ENCODE results near the gene SLC6A15.

Gene SLC6A15

DNA sequence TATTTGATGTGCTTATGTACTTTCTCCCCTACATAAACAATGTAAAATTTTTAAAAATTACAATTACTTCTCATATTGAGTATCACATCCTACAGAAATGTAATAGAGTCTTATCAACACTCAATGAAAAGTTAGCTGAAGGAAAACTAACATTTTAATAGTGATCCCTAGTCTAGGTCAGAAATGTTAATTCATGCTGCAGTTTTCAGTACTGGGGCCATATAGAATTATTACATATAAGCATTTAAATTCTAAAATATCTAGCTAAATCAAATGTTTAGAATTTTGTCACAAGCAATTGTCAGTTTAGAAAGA, 37.8 kb downstream of the SLC6A15 start:
- DNase-seq (ENCODE audit: low read depth) = no peak

DNA sequence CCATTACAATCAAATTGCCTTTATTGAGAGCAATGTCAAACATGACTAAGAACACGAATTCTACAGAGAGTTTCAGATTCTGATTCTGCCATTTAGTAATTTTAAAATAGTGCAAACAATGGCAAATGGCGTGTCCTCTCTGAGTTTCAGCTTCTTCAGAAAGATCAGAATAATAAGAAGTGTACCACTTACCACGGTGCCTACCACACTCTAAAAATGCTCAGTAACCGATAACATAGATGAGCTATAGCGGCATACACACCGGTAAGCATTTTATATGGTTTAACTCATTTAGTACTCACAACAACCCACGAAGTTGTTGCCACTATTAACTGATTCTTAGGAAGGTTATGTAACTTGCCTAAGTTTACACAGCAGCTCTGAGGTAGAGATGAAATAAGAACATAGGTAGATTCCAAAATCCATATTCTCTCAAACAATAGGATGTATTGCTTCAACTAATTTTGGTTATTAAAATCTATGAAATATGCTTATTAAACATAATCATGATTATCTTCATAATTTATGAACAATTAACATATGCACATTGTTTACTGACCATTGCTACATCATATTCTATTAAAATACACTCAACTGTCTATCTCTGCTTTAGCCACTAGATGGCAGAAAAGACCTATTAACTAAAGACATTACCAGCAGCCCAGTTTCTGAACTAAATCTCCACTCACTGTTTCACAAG, 38.3 kb downstream of the SLC6A15 start:
- peak; percentile 26 for DNase-seq (ENCODE audit: low read depth)

DNA sequence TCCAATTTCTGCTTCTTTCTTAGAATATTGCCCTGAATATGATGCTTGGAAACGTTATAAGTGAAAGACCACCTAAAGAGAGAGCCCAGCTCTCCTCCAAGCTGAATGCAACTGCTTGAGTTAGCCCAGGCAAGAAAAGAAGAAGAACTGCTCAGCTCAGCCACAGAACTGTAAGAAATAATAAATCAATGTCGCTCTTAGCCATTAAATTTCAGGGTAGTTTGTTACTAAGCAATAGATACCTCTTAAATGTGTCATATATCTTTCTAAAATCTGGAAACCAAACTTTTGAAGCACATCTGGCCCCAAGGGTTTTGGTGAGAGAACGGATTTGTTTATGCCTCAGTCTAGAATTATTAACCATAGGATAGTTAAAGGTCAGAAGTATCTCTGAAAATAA, 50.4 kb downstream of the SLC6A15 start:
- no peak for DNase-seq (ENCODE audit: low read depth)

DNA sequence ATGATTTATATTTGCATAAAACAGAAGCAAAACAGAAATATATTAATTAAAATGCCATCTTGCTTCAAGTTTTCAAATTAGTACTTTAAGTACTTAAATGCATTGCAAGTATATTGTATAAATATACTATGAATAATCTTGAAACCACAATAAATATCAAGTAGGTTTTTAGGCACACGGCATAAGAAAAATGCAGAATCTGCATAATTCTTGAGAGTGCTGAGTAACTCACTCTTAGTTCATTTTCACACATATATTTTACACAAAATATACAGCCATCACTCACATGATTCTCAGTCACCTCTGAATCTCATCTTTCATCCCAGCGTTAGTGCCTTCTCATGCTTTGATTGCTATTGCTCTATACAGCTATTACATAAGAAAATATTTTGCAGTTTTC, 51.9 kb downstream of the SLC6A15 start:
- no peak for DNase-seq (ENCODE audit: low read depth)

DNA sequence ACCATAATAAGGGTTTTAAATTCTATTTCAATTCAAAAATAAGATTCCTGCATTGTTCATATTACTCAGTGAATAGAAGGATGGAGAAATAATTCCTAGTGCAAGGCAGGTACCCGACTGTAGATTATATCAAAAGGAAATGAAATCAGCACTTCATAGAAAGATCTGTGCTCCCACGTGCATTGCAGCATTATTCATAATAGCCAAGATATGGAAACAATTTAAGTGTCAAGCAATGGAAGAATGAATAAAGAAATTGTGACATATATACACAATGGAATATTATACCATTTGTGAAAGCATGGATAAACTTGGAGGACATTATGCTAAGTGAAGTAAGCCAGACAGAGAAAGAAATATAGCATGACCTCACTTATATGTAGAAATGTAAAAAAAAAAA, 53.8 kb downstream of the SLC6A15 start:
- no peak for DNase-seq (ENCODE audit: low read depth)

DNA sequence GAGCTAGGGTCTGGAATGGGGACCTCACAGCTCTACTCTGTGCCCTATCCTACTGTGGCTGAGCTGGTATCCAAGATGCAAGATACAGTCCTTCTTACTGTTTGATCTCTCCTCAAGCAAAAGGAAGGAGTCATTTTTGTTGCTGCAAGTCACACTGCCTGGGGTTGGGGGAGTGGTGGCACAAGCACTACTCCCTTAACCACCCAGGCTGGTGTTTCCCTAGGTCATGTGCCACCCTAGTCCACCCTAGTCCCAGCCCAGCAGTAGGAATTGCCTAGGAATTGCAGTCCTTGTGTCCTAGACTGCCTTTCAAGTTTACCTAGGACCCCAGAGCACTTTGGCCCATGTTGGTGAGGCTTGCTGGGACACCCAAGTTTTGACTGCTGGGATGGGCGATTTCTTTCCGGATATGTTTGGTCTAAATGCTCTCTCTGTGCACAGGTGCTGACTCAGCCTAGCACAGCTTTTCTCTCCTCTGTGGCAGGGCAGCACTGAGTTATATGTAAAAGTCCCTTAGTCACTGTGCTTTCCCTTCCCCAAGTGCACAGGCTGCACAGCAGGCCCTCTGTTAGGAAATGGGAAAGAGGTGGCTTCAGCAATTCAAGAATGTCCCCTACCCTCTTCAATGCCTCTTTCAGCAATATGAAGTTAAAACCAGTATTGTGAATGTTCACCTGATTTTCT, 54.9 kb downstream of the SLC6A15 start:
- no peak for DNase-seq (ENCODE audit: low read depth)

DNA sequence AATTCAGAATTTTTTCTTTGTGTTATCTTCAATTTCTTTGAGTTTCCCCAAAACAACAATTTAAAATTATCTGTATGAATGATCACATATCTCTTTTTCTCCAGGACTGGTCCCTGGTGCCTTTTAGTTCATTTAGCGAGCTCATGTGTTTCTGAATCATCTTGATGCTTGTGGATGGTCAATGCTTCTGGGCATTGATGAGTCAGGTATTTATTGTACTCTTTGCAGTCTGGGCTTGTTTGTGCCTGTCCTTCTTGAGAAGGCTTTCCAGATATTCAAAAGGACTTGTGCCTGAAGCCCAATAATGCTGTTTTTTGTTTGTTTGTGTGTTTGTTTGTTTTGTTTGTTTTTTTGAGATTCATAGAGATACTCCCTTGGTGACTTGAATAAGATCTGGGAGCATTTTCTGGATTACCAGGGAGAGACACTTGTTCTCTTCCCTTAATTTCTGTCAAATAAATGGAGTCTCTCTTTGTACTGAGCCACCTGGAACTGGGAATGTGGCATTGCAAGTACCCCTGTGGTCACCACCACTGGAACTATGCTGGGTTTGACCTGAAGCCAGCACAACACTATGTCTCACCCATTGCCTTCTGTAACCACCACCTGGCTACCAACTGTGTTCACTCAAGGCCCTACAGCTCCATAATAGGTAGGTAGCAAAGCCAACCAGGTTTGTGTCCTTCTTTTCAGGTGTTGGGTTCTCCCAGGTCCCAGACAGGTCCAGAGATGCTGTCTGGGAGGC, 56.3 kb downstream of the SLC6A15 start:
- peak; percentile 49 for DNase-seq (ENCODE audit: low read depth)

DNA sequence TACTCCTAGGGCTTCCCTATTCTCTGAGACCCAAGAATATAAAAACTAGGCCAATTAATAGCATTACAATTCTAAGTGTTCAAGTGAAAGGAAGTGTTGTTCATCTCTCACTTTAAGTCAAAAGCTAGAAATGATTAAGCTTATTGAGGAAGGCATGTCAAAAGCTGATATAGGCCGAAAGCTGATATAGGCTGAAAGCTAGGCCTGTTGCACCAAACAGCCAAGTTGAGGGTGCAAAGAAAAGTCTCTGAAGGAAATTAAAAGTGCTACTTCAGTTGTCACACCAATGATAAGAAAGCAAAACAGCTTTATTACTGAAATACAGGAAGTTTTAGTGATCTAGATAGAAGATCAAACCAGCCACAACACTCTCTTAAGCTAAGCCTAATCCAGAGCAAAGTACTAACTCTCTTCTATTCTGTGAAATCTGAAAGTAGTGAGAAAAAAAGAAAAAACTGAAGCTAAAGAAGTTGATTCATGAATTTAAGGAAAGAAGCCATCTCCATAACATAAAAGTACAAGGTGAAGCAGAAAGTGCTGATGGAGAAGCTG, 68.9 kb downstream of the SLC6A15 start:
- DNase-seq (ENCODE audit: low read depth) = no peak

DNA sequence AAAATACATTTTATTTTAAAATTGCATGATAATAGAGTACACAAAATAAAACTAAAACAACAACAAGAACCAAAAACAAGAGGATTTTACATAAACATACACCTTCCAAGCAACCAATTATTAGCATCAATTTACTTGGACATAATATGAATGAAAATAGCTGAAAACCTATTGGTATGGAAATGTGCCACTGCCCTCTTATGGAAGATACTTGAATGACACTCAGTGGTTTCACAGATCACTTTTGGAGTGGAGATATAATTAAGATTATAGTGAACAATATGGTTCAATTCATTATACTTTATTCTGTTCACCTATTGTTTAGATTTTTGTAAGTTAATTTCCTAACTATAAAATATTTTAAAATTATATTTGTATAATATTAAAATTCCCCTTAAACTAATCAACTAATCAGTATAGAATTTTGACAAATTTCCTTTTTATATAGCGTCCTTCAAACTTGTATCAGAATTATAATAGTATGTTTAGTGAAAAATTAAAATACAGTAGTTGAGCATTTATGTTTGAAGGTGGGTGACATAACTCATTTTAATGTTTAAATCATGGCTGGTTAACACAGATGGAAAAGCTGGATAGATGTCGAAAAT, 70.1 kb downstream of the SLC6A15 start:
- peak; percentile 22 for DNase-seq (ENCODE audit: low read depth)

DNA sequence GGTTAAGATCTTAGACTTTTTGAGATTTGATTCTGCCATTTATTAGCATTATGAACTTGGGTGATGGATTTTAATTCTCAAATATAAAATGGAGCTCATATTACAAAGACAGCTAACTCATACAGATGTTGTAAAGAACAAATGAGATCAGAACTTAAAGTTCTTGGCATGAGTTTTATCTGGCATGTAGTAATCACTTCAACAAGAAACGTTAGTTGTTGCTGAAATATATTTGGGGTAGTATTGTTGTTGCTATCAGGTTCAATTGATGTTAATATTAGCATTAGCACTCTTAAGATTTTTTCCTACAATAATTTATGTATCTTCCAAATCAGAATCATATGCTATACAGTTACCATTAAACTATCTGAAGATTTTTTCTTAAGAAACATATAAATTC, 71.0 kb downstream of the SLC6A15 start:
- no peak for DNase-seq (ENCODE audit: low read depth)

DNA sequence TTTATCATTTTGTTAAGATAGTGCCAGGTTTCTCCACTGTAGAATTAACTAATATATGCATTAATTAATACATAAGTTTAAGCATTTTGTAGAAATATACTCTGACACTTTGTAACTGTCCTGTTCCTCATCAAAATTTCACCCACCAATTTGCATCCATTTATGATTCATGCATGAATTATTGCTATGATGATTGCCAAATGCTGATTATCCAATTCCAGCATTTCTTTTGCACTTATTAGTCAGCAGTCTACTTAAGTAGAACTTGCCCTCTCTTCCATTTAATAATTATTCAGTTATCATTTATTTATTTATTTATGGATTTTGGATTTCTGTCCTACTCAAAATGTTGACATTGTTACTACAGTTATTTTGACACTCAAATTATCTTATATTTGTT, 72.2 kb downstream of the SLC6A15 start:
- no peak for DNase-seq (ENCODE audit: low read depth)

DNA sequence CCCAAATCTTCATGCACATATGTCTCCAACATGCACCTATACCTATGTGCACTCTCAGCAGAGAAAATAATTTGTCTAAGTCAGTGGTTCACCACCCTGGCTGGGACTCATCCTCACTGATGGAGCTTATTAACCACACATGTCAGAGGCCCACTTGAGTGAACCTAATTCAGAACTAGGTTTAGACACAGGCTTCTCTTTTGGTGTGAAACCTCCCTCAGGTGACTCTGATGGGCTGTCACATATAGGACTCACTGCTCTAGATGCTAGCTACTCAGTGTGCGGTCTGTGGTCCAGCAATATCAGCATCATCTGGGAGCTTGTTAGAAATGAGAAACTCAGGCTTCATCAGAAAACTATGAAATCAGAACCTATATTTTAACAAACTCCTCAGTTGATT, 85.7 kb downstream of the SLC6A15 start:
- no peak for DNase-seq (ENCODE audit: low read depth)

DNA sequence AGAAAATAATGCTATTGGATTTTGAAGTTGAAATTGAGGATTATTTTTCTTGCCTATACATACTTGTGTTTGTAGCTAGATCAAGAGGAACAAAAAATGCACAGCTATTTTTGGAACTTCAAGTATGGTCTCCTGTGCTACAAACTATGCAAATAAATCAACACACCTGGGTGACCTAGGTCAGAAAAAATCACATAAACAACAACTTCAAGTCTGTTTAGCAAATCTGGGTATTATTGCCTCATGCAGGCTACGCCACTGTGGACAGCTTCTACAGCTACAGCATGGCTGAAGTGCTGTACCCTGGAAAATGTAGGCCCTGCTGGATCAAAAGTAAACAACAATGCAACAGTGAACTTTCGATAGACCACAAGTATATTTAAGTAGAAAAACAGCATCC, 87.5 kb downstream of the SLC6A15 start:
- DNase-seq (ENCODE audit: low read depth) = no peak

DNA sequence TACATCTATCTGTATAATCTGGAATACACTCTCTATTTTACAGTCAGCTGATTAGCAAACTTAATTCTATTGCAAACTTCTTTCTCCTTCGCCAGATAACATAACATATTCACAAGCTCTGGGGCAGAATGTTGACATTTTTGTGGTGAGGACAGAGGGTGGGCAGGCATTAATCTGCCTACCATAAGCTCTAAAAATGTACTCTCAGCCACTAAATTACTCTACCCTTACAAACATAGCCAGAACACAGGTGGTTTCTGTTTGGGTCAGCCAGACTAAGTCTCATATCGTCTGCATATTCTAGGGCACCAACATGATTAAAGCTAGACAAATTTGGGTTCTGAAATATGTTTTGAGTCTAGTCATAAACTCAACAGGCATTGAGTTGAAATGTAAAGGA, 90.1 kb downstream of the SLC6A15 start:
- no peak for DNase-seq (ENCODE audit: low read depth)

DNA sequence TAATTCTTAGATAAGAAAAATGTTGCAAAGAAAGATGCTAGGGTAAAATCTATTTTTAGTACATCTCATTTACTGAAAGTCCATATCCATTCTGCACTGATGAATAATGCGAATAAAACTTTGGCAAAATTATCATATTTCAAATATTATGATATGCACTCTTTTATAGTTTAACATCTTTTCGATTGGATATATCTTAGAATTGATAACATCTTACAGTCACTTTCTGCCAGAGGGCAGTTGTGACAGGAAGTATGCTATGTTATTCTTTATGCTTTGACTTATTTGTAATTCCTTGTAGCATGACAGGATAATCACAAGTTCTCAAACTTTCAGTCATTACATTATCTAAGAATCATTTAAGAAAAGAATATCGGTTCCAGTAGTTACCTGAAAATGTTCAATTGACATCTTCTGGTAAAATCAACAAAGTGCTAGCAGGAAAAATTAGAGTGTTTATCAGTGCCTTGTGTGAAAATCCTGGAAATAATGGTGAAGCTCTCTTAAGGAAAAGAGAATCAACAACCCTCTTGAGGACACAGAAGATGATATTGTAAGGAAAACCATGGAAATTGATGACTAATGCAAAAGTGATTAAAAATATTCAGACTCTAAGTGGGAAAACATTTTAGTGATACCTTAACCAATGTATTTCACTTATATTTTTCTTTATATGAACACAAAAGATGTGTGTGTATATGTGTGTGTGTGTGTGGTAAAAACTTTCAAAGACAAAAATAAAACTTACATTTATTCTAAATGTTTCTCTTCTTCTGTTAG, 95.5 kb downstream of the SLC6A15 start:
- DNase-seq (ENCODE audit: low read depth) = no peak

DNA sequence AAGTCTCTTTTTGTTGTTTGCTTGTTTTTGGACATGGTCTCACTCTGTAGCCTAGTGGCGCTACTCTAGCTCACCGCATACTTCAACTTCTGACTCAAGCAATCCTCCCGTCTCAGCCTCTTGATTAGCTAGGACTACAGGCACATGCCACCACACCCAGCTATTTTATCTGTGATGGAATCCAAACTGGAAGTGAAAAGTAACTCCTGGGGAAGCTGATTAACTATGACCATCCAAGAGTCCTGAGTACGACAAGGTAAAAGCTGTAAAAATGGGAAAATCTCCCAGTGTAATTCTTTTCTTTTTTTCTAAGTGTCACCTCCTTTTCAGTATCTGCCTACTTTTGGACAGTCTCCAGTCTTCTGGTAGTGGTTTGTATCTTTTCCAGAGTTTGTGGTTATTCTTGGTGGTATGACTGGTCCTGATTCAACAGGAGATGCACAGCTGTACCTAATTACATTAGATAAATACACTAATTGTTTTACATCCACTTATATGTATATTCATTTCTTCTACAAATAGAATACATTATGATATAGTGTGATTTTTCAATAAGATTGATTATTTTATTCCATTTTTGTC, 97.8 kb downstream of the SLC6A15 start:
- peak; percentile 30 for DNase-seq (ENCODE audit: low read depth)

DNA sequence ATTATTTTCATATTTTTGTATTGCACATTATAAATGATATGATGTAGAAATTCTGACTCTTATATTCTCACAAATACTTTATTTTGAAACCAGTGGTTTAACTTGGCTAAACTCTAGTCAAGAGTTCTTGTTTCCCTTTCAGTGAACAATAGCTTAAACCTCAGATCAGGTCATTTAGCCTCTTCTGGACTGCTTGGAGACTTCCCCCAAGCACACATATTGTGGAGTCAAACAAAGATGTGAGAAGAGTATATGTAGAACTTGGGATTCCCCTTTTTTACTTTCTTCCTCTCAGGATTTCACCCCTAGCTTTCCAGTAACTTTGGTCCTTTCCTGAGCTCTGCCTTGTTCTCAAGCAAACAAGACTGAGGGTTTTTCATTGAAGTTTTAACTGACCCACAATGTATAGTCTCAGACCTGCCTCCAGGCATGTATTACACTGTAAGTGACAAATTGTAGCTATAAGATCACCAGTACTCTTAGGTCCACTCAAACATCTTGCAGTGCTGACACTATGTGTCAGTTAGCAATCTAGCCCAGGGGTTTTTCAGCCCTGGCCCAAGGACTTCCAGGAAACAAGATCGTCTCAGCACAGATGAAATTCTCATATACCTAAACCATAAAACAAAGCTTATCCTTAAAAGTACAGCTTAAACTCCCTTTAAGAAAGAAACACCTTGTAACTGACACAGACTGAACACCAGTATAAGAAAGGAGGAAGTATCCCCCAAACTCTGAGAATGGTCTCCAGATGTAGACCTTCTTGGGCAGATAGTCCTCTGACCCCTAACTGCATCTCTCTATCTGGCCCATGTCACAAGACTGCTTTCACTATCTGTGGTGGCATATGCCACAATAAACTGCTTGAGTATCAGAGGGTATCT, 98.6 kb downstream of the SLC6A15 start:
- DNase-seq (ENCODE audit: low read depth) = no peak

DNA sequence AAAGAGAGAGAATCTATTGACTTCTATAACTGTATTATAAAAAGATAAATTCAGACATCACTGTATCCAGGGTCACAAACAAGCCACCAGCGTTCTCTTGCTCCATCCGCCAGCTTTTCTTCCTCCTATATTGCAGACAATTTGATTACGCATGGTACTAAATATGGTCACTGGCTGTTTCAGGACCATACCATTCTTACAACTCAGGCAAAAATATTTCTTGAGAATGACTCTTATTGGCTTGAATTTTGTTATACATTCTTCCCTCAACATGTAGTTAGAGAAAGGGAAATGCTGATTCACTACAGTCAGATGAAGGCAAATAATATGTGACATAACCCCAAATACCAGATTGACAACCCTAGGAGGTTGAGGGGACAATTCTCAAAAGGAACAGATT, 101.3 kb downstream of the SLC6A15 start:
- no peak for DNase-seq (ENCODE audit: low read depth)

DNA sequence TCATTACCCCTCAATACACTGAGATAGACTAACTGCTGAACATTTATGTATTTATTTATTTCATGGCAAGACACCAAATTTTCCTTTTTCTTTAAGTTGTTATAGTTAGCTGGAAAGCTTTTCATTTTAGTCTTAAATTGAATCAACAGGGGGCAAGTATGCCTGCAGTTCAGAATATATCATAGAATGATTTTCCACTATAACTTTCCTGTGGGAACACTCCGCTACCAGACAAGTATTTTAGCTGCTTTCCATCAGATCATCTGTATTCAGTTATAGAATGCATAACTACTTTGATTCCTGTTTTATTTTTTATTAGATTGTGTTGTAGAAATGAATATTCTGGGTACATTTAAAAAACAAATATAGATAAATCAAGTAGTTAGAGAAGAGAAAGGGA, 102.0 kb downstream of the SLC6A15 start:
- no peak for DNase-seq (ENCODE audit: low read depth)

Data from stromal cell of bone marrow (primary cell).